Activated CD4-positive, alpha-beta T cell treated with anti-CD3 and anti-CD28 coated beads, Interleukin-2, amount 50 U/mL, for 4 hours (primary cell): ENCODE measurements around the gene RASL10A.

Source experiments
- DNase-seq, 2 experiments: peaks; one replicate each; pipeline ENCODE4 v3.0.0-alpha.2; 2020

RASL10A gene

GRCh38 chr22:29266564-29267461 is 48.7 kb downstream of the RASL10A start:
- no peak for DNase-seq

GRCh38 chr22:29265929-29266328 is 49.6 kb downstream of the RASL10A start:
- no peak for DNase-seq

GRCh38 chr22:29265305-29265704 is 50.2 kb downstream of the RASL10A start:
- no peak for DNase-seq

GRCh38 chr22:29263791-29264276 is 51.7 kb downstream of the RASL10A start:
- DNase-seq, result no peak
